GM12875 (cell line): Measurements from ENCODE around the gene BSPRY.
"Not testable (repeated sequence)": the region's sequence is repeated elsewhere in the genome, so short reads cannot be mapped to it uniquely, and the experiment has no call there.

Experiments used
- H3K4me3 ChIP-seq: one replicate; pipeline ENCODE4 v1.5.1; 2011; ENCODE audit warnings: low read depth, low read length, control low read depth
- TF ChIP-seq, protein P1 (sequence below): IDR thresholded peaks from 2 replicates; pipeline ENCODE4 v1.5.1; 2011; ENCODE audit warnings: low read depth, mild to moderate bottlenecking, control low read depth, inconsistent platforms, low read length, moderate library complexity, borderline replicate concordance; ENCODE audit not compliant: insufficient read depth

Gene BSPRY

DNA sequence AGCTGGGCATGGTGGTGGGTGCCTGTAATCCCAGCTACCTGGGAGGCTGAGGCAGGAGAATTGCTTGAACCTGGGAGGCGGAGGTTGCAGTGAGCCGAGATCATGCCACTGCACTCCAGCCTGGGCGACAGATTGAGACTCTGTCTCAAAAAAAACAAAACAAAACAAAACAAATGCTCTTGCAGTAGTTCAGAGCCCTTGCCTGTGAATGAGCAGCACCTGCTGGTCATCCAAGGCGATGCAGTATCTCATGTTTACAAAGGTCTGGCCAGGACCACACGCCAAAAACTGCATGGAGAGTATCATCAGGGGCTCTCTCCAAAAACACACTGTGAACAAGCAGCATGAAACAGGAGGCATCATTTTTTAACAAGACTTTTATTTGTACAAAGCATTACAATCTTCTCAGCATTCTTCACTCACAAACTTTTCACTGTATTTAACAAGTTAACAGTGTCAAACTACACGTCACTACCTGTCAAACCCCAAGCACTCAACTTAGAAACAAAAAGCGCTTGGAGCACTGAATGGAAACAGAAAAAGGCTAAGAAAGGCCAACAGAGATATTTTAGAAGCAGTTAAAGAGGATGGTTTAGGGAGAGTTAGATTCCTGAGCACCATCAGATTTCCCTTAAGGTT is 57.7 kb downstream of the BSPRY start:
- H3K4me3 ChIP-seq, result not testable (repeated sequence)
- TF ChIP-seq, protein P1, sequence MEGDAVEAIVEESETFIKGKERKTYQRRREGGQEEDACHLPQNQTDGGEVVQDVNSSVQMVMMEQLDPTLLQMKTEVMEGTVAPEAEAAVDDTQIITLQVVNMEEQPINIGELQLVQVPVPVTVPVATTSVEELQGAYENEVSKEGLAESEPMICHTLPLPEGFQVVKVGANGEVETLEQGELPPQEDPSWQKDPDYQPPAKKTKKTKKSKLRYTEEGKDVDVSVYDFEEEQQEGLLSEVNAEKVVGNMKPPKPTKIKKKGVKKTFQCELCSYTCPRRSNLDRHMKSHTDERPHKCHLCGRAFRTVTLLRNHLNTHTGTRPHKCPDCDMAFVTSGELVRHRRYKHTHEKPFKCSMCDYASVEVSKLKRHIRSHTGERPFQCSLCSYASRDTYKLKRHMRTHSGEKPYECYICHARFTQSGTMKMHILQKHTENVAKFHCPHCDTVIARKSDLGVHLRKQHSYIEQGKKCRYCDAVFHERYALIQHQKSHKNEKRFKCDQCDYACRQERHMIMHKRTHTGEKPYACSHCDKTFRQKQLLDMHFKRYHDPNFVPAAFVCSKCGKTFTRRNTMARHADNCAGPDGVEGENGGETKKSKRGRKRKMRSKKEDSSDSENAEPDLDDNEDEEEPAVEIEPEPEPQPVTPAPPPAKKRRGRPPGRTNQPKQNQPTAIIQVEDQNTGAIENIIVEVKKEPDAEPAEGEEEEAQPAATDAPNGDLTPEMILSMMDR, result peak; percentile 79

DNA sequence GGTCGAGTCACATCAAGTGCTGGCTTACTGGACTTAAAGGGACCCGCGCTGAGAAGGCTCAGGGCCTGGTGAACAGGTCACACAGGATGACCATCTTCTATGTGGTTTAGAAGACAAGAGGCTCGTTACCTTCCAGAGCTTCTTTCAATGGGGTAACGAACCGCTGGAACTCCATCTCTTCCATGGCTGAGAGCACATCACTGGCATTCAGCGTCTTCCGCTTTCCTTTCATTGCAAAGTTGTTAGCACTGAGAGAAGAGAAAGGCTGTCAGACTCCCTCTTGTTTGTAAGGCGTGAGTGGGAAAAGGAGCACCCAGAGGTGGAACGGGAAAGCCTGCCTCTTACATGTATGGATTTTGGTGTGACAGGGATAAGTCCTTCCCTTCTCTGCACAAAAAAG is 60.1 kb downstream of the BSPRY start:
- TF ChIP-seq, protein P1, result no peak
- peak overlapping the region; percentile 91 for H3K4me3 ChIP-seq

DNA sequence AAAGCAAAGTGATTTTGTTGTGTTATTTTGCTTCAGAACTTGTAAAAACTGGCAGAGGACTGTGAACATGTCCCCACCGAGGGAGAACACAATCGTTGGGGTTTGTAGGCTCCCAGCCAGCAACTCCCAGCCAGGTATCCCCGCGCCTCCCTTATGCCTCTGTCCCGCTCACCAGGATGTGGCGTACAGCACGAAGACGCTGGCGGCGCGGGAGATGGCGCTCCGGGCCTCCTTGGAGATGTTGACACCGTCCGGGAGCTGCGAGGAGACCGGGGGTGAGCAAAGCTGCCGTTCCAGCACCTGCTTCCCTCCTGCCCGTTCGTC is 60.5 kb downstream of the BSPRY start:
- peak overlapping the region; percentile 91 for H3K4me3 ChIP-seq
- TF ChIP-seq, protein P1, result no peak

DNA sequence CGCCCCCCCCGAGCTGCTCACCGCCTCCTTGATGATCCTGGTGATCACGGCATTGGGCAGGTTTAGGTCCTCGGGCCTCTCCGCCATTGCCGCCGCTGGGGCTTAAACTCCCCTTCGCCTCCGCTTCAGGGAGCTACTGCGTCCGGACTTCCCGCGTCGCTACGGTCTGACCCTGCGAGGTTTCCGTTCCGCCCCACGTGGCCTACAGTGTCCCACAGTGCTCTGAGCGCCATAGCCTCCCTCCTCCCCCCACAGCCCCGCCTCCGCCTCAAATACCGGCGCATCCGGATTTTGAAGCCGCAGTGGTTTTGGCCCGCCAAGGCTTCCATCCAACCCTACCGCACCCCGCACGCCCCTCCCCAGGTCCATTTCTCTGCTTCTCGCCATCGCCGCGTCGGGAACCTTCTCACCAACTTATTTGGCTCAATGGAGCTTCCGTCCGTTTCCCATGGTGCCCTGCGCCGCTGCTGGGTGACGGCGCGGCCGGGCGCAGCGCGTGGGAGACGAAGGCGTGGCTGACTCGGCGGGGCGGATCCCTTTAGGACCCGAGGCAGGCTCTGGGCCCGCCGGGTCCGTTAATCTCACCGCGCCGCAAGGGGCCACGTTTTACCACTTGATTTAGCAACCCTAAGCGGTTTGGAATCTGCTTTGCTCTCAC is 61.0 kb downstream of the BSPRY start, which contains the start of the genes C9orf43 and POLE3:
TSS of gene C9orf43 (plus strand) at position 541 of the 658 bp plus-strand sequence. CDS start 2,747 bp downstream, outside the sequence.
TSS of gene POLE3 (minus strand) at position 469 of the 658 bp plus-strand sequence. CDS start at position 87, 382 bp downstream.
- peak within 1 kb of the TSS; percentile 91 for H3K4me3 ChIP-seq
- TF ChIP-seq, protein P1, result no peak

DNA sequence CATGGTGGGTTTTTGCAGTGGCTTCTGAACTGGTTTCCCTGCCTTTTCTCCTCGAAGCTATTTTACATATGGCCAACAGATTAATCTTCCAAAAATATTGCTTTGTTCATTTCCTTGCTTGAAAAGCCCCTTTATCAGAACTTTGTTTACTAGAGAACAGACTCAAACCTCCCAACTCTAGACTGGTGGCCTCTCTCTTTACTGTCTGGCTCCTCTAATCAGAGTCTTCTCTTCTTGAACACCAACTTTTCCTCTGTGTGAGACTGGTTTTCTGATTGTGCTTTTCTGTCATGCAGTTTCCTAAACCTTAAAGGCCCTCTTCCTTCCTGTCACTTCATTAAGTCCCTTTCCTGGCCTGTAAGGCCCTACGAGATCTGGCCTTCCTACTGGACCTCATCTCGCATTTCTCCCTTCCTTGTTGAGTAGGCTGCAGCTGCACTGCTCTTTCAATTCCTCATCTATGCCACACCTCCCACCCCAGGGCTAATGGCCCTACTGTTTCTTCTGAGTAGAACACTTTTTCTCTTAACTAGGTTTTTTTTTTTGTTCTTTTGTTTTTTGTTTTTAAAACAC is 66.9 kb downstream of the BSPRY start:
- H3K4me3 ChIP-seq, result no peak overlapping the region
- TF ChIP-seq, protein P1, result no peak

DNA sequence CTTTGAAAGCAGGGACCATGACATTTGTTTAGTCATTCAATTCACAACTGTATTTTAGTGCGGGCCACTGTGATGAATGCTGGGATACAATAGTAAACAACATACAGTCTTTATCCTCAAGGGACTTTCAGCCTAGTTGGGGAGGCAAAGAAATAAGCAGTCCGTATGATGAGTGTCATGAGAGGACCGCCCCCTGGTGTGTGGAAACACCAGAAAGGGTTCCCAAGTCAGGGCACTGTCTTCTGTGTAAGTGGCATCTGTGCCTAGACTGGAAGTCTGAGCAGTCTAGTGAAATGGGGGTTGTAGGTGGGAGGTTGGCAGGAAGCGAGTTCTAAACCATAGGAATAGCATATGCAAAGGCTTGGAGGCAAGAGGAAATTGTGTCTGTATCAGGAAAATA is 68.0 kb downstream of the BSPRY start:
- TF ChIP-seq, protein P1, result no peak

More for the DNA sequence above, 68.0 kb downstream of the BSPRY start:
- H3K4me3 ChIP-seq, result no peak overlapping the region
